K562 (cell line): Measurements from ENCODE around the gene LRRC37A3. TPM values are rescaled to one million over a fixed set of nuclear protein-coding genes. Genes with fewer than 3 reads are reported as not detected.
"Not testable (repeated sequence)": the region's sequence is repeated elsewhere in the genome, so short reads cannot be mapped to it uniquely, and the experiment has no call there.

Experiments
- C11orf30 ChIP-seq: fragments of 450-650 bp; IDR thresholded peaks from 2 replicates; pipeline ENCODE4 v1.6.1; 2016; ENCODE audit warnings: low read depth, mild to moderate bottlenecking
- CBX5 ChIP-seq: IDR thresholded peaks from 2 replicates; pipeline ENCODE4 v1.6.1; 2014; ENCODE audit warnings: low read depth, borderline replicate concordance
- CREB1 ChIP-seq, 2 experiments: sonication (generic) in 1 of 2; formaldehyde crosslinking in 1 of 2; IDR thresholded peaks; 2 replicates each; pipeline versions ENCODE4 v1.6.1 to v1.8.0; 2012 to 2022; ENCODE audit warnings: inconsistent platforms in 1 of 2, mild to moderate bottlenecking in 1 of 2, missing genetic modification reagents in 1 of 2, moderate library complexity in 1 of 2
- FIP1L1 ChIP-seq: fragments of 200-400 bp; formaldehyde crosslinking; IDR thresholded peaks from 2 replicates; pipeline ENCODE4 v1.6.1; 2018; ENCODE audit warnings: mild to moderate bottlenecking, low read depth, low read length; ENCODE audit not compliant: poor library complexity, severe bottlenecking
- FOSL1 ChIP-seq: fragments of 200-800 bp; sonication (Bioruptor generic); conservative IDR thresholded peaks from 2 replicates; pipeline ENCODE4 v1.6.1; 2016; ENCODE audit warnings: missing genetic modification characterization, missing compliant biosample characterization
- GATAD2A ChIP-seq: fragments of 450-650 bp; IDR thresholded peaks from 2 replicates; pipeline ENCODE4 v1.6.1; 2017
- JUN ChIP-seq, 2 experiments: sonication (generic) in 1 of 2; formaldehyde crosslinking in 1 of 2; IDR thresholded peaks; 2 replicates each; pipeline versions ENCODE4 v1.6.1 to v1.8.0; 2012 to 2022; ENCODE audit warnings: borderline replicate concordance in 2 of 2, mild to moderate bottlenecking in 2 of 2, improper control_type of control experiment in 1 of 2, low read depth in 1 of 2, low read length in 1 of 2, missing genetic modification reagents in 1 of 2
- NCOR1 ChIP-seq: fragments of 450-650 bp; IDR thresholded peaks from 2 replicates; pipeline ENCODE4 v1.6.1; 2016; ENCODE audit warnings: mild to moderate bottlenecking, moderate library complexity
- NFIC ChIP-seq: fragments of 450-650 bp; IDR thresholded peaks from 2 replicates; pipeline ENCODE4 v1.6.1; 2017; ENCODE audit warnings: mild to moderate bottlenecking, inconsistent platforms
- NFRKB ChIP-seq: fragments of 450-650 bp; IDR thresholded peaks from 2 replicates; pipeline ENCODE4 v1.6.1; 2016; ENCODE audit warnings: low read depth
- POLR2AphosphoS2 ChIP-seq: IDR thresholded peaks from 2 replicates; pipeline ENCODE4 v1.6.1; 2012; ENCODE audit warnings: low read length, improper control_type of control experiment
- TBL1XR1 ChIP-seq, 2 experiments: IDR thresholded peaks; 2 replicates each; pipeline ENCODE4 v1.6.1; 2012; ENCODE audit warnings: improper control_type of control experiment in 2 of 2, low read length in 2 of 2, mild to moderate bottlenecking in 1 of 2
- XRCC5 ChIP-seq: fragments of 200-400 bp; formaldehyde crosslinking; IDR thresholded peaks from 2 replicates; pipeline ENCODE4 v1.6.1; 2017; ENCODE audit warnings: low read depth, mild to moderate bottlenecking, low read length
- ZNF589 ChIP-seq: fragments of 200-800 bp; sonication (Bioruptor generic); IDR thresholded peaks from 2 replicates; pipeline ENCODE4 v1.6.1; 2016; ENCODE audit warnings: low read depth, missing genetic modification characterization, missing compliant biosample characterization
- polyA plus RNA-seq, 8 experiments: library from polyadenylated mRNA; depleted of rRNA in 4 of 8; stranded (reverse) in 5 of 8; unstranded in 3 of 8; fragments of >200 nt; fragmentation: Nextera tagmentation in 2 of 8; fragmentation: Illumina TruSeq in 1 of 8; extraction: Ambion mirVana in 2 of 8; extraction: Trizol in 1 of 8; gene quantifications; 2 replicates each; pipeline versions ENCODE4 v1.2.1 to v1.2.3, GENCODE V29; 2011 to 2014; ENCODE audit warnings: inconsistent platforms in 1 of 8, missing spikeins in 1 of 8
- total RNA-seq, 7 experiments: library from RNA; depleted of rRNA in 6 of 7; stranded (reverse); fragments of >200 nt in 6 of 7; fragmentation: Illumina TruSeq in 2 of 7; extraction: Trizol in 2 of 7; gene quantifications; 2 replicates each; pipeline versions ENCODE4 v1.2.1 to v1.2.3, GENCODE V29; 2011 to 2021; ENCODE audit warnings: low replicate concordance in 1 of 7
- TF ChIP-seq, protein P1 (sequence below): sonication (generic); formaldehyde crosslinking; IDR thresholded peaks from 2 replicates; pipeline ENCODE4 v1.9.0; 2022; ENCODE audit warnings: mild to moderate bottlenecking, missing genetic modification reagents
- TF ChIP-seq, protein P2 (sequence below), 3 experiments: fragments of 200-800 bp in 1 of 3; sonication (Bioruptor generic) in 1 of 3; sonication (generic) in 1 of 3; formaldehyde crosslinking in 1 of 3; IDR thresholded peaks; 2 replicates each; pipeline versions ENCODE4 v1.6.1 to v1.8.0; 2016 to 2022; ENCODE audit warnings: mild to moderate bottlenecking in 2 of 3, missing compliant biosample characterization in 2 of 3, missing genetic modification characterization in 2 of 3, missing genetic modification reagents in 1 of 3
- TF ChIP-seq, protein P3 (sequence below): fragments of 450-650 bp; IDR thresholded peaks from 2 replicates; pipeline ENCODE4 v1.6.1; 2017; ENCODE audit warnings: antibody characterized with exemption, mild to moderate bottlenecking
- TF ChIP-seq, protein P4 (sequence below), 2 experiments: IDR thresholded peaks; 2 replicates each; pipeline ENCODE4 v1.6.1; 2011; ENCODE audit warnings: borderline replicate concordance in 1 of 2, control low read depth in 1 of 2, low read depth in 1 of 2, low read length in 1 of 2, mild to moderate bottlenecking in 1 of 2, mixed read lengths in 1 of 2, moderate library complexity in 1 of 2; ENCODE audit not compliant: insufficient read depth in 1 of 2, insufficient read length in 1 of 2, poor library complexity in 1 of 2, severe bottlenecking in 1 of 2; ENCODE audit errors: extremely low read depth in 1 of 2

The LRRC37A3 gene
- total and polyA plus RNA-seq, 9 of the 15 experiments (the other 6 are each of a cell fraction or from before 2014, with no cell fraction given): 0.14 to 5.9 (median 2.2) TPM

DNA sequence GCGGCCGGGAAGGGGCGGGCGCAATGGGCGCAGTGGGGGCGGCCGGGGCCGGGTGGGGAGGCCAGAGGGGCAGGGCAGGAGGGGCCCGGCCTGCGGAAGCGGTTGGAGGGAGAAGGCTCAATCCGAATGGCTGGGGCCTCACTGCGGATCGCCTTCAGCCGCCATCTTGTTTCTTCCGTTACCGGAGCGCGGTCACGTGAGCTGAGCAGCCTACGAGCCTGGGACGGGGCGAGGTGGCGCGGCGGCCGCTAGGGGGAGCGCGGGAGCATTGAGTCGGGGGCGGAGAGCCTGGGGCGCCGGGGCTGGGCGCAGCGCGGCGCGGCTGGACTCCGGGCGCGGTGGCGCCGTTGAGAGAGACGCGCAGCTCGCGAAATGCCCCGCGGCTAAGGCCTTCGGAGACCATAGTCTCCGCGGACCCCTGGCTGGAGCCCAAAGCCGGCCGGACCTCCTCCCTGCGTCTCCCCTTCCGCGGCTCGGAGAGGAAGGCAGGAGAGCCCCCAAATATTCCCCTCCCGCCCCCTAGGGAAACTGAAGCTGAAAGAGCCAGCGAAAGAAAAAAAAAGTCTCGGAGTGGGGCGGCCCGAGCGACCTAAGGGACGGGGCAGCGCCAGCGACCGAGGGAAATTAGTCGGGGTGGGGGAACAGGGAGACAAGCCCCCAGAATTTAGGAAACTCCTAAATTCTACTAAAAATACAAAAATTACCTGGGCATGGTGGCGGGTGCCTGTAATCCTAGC, at the start of gene LRRC37A3 (continued):
- peak; percentile 38; the same call in 1 of the 2 replicates for TF ChIP-seq NFRKB
- TF ChIP-seq, protein P1, sequence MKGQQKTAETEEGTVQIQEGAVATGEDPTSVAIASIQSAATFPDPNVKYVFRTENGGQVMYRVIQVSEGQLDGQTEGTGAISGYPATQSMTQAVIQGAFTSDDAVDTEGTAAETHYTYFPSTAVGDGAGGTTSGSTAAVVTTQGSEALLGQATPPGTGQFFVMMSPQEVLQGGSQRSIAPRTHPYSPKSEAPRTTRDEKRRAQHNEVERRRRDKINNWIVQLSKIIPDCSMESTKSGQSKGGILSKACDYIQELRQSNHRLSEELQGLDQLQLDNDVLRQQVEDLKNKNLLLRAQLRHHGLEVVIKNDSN (CRISPR knock-in tag): peak; percentile 95
- TF ChIP-seq JUN (IDR thresholded peaks at IDR 0.05; ENCODE audit: borderline replicate concordance, low read depth, low read length): 0 out of 2 replicates have a peak, but pooled peaks have one; percentile 37
- not testable (repeated sequence) for TF ChIP-seq JUN (CRISPR knock-in tag; IDR thresholded peaks at IDR 0.05; ENCODE audit: borderline replicate concordance)
- TF ChIP-seq FIP1L1: peak; percentile 70
- TF ChIP-seq, protein P2, sequence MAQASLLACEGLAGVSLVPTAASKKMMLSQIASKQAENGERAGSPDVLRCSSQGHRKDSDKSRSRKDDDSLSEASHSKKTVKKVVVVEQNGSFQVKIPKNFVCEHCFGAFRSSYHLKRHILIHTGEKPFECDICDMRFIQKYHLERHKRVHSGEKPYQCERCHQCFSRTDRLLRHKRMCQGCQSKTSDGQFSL (CRISPR knock-in tag; IDR thresholded peaks at IDR 0.05): 0 out of 2 replicates have a peak, but pooled peaks have one; percentile 47
- TF ChIP-seq, protein P2 (tag; IDR thresholded peaks at IDR 0.05): not testable (repeated sequence)
- peak; percentile 66; the same call in 1 of the 2 replicates for TF ChIP-seq GATAD2A
- TF ChIP-seq CBX5: 0 out of 2 replicates have a peak, but pooled peaks have one; percentile 42
- TF ChIP-seq CREB1 (IDR thresholded peaks at IDR 0.05): peak; percentile 62; the same call in 1 of the 2 replicates
- TF ChIP-seq CREB1 (CRISPR knock-in tag; IDR thresholded peaks at IDR 0.05): peak; percentile 80
- TF ChIP-seq NCOR1: peak; percentile 45
- peak; percentile 59 for TF ChIP-seq C11orf30
- TF ChIP-seq FOSL1 (tag): peak; percentile 28; the same call in 1 of the 2 replicates
- TF ChIP-seq, protein P3, sequence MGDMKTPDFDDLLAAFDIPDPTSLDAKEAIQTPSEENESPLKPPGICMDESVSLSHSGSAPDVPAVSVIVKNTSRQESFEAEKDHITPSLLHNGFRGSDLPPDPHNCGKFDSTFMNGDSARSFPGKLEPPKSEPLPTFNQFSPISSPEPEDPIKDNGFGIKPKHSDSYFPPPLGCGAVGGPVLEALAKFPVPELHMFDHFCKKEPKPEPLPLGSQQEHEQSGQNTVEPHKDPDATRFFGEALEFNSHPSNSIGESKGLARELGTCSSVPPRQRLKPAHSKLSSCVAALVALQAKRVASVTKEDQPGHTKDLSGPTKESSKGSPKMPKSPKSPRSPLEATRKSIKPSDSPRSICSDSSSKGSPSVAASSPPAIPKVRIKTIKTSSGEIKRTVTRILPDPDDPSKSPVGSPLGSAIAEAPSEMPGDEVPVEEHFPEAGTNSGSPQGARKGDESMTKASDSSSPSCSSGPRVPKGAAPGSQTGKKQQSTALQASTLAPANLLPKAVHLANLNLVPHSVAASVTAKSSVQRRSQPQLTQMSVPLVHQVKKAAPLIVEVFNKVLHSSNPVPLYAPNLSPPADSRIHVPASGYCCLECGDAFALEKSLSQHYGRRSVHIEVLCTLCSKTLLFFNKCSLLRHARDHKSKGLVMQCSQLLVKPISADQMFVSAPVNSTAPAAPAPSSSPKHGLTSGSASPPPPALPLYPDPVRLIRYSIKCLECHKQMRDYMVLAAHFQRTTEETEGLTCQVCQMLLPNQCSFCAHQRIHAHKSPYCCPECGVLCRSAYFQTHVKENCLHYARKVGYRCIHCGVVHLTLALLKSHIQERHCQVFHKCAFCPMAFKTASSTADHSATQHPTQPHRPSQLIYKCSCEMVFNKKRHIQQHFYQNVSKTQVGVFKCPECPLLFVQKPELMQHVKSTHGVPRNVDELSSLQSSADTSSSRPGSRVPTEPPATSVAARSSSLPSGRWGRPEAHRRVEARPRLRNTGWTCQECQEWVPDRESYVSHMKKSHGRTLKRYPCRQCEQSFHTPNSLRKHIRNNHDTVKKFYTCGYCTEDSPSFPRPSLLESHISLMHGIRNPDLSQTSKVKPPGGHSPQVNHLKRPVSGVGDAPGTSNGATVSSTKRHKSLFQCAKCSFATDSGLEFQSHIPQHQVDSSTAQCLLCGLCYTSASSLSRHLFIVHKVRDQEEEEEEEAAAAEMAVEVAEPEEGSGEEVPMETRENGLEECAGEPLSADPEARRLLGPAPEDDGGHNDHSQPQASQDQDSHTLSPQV: peak; percentile 23; the same call in 1 of the 2 replicates
- peak; percentile 84 for TF ChIP-seq XRCC5
- TF ChIP-seq, protein P4, sequence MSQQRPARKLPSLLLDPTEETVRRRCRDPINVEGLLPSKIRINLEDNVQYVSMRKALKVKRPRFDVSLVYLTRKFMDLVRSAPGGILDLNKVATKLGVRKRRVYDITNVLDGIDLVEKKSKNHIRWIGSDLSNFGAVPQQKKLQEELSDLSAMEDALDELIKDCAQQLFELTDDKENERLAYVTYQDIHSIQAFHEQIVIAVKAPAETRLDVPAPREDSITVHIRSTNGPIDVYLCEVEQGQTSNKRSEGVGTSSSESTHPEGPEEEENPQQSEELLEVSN (IDR thresholded peaks at IDR 0.05; ENCODE audit: borderline replicate concordance in 1 of 2, extremely low read depth in 1 of 2, insufficient read depth in 1 of 2, insufficient read length in 1 of 2, low read depth in 1 of 2, low read length in 1 of 2, poor library complexity in 1 of 2, severe bottlenecking in 1 of 2): peak; percentile 44 to 67
- peak; percentile 4; the same call in 1 of the 2 replicates for TF ChIP-seq NFIC
- 0 out of 2 replicates have a peak, but pooled peaks have one; percentile 42 for TF ChIP-seq ZNF589 (CRISPR knock-in tag)
- TF ChIP-seq TBL1XR1 (IDR thresholded peaks at IDR 0.05; ENCODE audit: low read length in 2 of 2): 0 out of 4 replicates have a peak, but pooled peaks of 1 of the 2 experiments have one; percentile 46
- TF ChIP-seq POLR2AphosphoS2: 0 out of 2 replicates have a peak, but pooled peaks have one; percentile 26
